ENCODE results near the gene UBL7.

DNA sequence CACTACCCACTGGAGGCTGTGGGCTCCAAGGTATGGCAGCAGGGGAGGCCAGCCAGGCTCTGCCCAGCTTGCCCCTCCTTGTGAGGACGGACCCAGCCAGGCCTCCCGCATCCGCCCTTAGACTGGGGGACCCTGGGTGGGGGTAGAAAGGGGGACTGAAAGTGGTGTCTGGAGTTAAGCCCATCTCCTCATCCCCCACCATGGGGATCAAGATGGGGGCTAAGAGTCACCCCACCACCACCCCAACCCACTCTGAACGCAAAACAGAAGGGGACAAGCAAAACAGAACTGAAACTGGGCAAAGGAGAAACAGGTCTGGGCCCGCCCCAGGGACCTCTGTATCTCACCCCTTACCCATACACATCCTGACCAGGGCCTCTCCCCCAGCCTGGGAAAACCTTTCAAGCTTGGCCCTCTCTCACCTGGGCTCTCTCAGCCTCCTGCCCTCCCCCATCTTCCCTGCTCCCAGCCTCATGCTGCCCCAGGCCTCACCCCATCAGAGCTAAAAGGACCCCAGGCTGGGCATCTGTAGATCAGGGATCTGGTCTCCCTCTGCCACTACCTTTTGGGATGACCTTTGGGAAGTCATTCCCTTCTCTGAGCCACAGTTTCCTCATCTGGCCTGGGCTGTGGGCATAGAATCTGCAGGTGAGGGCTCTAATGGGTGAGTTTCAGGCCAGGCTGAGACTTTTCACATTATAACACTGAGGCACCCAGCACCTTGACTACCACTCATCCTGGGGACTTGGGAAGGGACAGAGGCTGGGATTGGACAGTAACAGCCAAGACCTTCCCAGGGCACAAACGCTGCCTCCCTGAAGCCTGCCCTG is 63.5 kb downstream of the UBL7 start:
- TF ChIP-seq, protein P1, sequence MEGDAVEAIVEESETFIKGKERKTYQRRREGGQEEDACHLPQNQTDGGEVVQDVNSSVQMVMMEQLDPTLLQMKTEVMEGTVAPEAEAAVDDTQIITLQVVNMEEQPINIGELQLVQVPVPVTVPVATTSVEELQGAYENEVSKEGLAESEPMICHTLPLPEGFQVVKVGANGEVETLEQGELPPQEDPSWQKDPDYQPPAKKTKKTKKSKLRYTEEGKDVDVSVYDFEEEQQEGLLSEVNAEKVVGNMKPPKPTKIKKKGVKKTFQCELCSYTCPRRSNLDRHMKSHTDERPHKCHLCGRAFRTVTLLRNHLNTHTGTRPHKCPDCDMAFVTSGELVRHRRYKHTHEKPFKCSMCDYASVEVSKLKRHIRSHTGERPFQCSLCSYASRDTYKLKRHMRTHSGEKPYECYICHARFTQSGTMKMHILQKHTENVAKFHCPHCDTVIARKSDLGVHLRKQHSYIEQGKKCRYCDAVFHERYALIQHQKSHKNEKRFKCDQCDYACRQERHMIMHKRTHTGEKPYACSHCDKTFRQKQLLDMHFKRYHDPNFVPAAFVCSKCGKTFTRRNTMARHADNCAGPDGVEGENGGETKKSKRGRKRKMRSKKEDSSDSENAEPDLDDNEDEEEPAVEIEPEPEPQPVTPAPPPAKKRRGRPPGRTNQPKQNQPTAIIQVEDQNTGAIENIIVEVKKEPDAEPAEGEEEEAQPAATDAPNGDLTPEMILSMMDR (IDR thresholded peaks at IDR 0.05): no peak
- TF ChIP-seq POLR2AphosphoS5 (IDR thresholded peaks at IDR 0.05): no peak
- TF ChIP-seq POLR2A (IDR thresholded peaks at IDR 0.05): no peak
